GM19239 (cell line): Measurements from ENCODE around the gene BMP5.
A peak's percentile ranks its signal among the peaks of the same experiment; 100 is the strongest.

ENCODE experiments used
- DNase-seq: peaks from one replicate; pipeline ENCODE4 v3.0.0; 2011; ENCODE audit warnings: low spot score; ENCODE audit not compliant: insufficient read length
- FAIRE-seq: peaks from 2 replicates; lab custom pipeline; 2011; peaks lifted over from hg19 to GRCh38; lab: Jason Lieb, UNC

Gene BMP5

DNA sequence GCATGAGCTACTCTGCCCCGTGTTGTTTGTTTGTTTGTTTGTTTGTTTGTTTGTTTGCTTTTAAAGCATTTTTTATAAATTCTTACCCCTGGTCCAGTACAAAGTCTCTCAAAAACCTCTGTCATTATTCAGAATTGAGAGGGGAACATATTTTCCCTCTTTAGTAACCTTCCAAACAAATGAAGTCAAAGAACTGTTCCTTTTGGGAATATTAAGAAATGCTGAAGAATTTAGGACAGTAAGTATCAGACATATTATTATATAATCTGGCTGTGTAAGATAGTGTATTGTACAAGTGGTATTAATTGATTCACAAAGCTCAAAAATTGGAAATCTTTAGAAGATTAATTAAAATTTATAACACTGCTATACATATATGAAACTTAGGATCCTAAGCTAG is 54.7 kb downstream of the BMP5 start:
- FAIRE-seq, result no peak

DNA sequence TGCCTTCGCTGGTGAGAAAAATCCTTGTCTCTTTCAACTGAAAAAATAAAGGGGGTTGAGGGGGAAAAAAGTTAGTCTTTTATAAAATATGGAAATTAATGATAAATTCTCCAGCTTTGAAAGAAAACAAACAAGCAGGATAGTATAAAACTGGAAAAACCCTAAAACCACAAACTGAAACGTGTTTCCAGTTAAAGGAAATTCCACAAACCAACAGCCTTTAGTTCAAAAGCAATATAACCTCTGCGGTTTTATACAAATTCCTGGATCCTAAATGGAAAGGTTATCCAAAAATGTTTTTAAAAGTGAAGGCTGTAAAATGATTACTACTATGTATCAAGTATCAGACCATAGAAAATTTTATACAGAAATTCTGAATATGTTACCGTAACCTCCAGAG is 55.6 kb downstream of the BMP5 start:
- no peak for FAIRE-seq
- no peak for DNase-seq

More for the DNA sequence above, 54.7 kb downstream of the BMP5 start:
- no peak for DNase-seq

DNA sequence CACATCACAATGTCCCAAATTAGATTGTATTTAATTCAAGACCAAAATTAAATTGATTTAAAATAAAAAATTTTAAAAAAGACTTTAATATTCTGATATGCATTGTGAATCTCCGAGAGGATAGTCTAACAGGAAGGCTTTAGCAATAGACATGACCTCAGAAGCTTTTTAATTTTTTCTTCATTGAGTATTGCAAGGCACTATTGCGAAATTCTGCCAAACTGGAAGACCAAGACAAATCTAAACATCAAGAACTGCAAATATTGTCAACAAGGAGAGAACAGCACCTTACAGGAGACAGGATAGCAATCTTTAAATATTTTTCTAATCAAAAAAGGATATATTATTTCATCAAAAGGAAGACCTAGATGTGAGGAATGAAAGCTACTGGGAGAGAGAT is 56.9 kb downstream of the BMP5 start:
- FAIRE-seq (no peak), DNase-seq (no peak)

DNA sequence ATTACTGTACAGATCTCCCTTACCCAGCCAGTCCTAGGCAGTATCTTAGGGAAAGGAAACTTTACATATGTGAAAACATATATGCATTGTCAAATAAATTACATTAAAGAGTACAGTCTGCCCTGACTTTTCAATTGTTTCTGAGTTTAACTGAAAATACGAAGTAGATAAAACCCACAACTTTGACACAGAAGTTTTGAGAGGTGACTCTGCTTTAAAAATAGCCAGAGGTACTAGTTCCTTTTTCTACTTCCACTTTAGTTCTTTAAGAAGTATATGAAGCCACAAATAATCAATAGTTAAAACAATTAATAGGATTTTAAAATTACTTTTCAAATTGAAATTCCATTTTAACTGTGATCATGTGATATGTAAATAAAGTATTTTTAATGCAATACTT is 62.9 kb downstream of the BMP5 start:
- DNase-seq (no peak), FAIRE-seq (peak; percentile 33)

DNA sequence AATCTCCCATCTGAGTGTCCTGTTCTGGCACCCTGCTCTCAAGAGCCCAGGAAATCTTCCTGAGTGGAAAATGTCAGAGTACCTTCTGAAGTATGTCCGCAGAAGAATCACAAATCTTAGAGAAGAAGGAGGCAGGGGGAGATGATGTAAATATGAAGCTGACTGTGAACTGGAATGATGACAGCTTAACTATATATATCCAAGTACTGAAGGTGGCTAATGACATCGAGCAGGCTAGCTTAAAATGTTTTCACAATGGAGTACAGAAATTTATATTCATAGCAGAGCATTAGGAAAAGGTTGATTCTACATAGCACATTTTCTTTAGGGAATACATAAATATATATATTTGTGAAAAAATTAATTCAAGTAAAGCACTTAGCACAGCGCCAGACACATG is 64.3 kb downstream of the BMP5 start:
- FAIRE-seq (no peak), DNase-seq (no peak)

DNA sequence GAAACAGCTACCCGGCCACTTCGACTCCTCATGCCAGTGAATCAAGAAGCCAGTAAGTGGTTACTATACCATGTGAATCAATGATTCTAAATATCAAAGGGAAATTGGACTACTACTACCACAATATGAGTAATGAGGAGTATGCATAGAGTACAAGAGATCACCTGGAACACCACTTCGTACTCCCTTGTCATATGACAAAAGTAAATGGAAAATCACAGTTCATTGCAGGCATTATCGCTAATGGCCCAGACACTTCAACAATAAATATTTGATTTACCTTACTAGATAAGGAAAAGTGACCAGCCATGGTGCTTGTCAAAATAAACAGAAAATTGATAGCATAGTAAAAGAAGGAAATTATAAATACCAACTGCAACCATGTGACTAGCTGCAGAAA is 73.1 kb downstream of the BMP5 start:
- no peak for FAIRE-seq
- DNase-seq, result no peak

DNA sequence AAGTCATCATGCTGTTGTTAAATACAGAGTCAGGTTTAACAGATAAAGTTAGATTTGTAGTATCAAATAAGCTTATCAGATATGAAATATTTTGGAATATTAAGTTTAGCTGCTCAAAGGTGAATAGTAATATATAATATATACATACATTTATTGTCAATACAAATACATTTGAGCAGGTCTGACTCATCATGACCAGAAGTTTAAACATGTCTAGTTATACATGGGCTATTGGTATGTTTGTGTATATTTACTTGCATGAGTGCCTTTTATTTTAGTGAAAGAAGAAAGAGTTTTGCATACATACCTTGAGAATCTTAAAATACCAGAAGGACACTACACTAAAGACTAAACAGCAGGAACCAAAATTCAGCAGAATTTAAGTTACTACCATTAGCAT is 76.8 kb downstream of the BMP5 start:
- no peak for FAIRE-seq
- no peak for DNase-seq

DNA sequence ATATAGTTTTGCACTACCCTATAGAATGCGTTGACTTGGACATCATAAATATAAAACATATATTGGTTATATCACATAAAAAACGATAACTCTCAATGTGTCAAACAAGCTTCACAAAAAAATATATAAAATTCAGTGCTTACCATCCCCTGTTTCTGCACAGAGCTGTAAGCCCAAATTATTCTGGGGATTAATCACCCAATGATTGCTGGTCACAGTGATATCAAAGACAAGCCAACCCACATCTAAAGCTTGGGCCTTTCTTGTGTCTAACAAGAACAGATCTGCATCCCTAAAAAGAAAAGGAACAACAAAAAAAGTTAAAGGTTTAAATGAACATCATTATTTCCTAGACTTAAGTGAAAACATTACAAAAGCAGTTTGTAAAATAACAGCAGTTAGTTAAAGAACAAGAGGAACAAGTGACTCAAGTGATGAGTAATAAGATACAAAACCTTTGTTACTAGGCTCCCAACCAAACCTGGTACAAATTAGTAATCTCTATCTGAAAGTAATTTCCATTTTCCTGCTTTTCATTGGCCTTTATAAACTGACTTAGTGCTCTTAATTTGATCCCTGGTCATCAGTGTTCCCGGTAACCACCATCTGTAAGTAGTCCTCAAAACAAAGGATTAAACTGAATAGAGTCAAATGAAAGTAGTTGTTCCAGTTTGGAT is 81.1 kb downstream of the BMP5 start:
- DNase-seq (no peak), FAIRE-seq (no peak)

DNA sequence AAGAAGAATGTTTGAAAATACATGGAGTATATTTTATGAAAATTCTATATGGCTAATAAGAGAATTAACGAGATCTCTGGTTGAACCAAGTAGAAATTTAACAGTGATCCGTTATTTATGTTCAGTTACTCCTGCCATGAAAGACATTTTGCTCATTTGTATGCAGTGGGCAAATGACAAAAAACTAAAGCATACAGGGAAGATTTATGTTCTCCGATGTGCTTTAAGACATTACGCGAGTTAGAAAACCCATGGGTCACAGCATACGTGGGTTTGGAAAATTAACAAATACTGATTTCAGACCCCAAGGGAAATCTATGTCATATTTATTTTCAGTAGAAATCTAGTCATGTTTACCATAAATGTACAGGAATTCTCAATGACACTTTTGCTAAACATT is 90.1 kb downstream of the BMP5 start:
- no peak for DNase-seq
- FAIRE-seq, result no peak

DNA sequence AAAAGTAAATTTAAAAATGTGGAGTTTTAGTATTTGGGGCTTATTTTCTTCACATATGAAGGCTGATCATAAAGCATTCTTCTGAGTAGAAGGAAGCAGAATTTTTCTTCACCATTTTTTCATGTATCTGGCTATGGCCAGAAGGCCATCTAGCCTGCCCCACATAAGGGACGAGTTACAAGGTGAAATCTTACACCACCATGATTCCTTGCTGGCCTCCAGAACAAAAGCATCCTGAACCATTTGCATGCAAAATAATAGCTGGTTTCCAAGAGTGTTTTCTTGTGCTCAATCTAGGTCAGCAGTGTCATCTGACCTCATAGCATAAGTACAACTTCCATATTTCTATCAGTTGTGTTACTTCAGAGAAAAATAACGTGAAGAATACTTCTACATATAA is 93.1 kb downstream of the BMP5 start:
- no peak for DNase-seq
- no peak for FAIRE-seq

DNA sequence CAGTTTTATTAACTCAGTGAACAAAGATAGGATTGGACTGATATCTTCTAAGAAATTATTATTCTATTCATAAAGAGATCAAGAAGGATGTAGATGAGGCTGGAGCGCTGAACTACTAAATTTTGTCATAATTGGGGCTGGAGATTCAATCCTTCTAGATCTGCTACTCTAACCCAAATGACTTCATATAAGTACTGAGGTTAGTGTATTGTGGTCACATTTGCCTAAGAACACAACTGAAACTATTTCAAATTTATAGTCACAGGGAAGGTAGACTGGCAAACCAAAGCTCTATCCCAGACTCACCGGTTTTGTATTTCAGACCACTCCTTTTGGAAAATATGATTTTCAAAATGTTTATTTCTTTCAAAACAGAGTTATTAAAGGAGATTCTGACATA is 96.7 kb downstream of the BMP5 start:
- no peak for FAIRE-seq
- DNase-seq, result no peak

DNA sequence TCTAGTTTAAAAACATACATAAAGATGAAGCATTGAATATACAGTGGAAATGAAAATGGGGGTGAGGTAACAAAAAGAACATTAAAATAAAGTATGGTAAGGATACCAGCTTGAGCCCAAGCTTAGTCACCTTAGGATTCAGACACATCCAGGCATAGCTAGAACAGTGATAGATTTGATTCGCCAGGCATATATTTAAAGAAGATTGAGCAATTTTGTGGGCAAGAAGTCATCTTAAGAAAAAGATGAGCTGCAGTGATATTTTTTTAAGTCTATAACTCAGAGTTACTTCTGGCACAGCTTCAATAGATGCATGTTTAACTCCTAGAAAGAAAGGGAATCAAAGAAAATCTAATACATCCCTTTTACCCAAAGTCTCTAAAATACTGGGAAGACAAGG is 97.9 kb downstream of the BMP5 start:
- FAIRE-seq, result no peak
- no peak for DNase-seq

DNA sequence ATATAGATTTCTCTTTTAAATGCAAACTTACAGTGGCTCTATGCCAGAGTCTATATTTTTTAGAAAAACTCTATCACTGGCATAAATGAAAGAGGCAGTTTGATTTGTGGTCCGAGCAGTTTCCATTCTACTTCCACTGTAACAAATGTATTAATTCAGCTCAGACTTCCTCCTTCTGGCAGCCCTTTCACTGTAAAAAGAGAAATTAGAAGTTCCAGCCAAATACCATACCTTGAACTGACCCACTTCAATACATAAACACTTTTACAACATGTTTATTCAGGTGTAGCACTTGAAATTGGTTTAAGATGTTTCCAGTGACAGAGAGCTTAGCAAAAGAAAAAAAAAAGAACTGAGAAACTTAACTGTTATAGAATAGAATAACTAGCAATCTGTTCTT is 99.3 kb downstream of the BMP5 start:
- DNase-seq (no peak), FAIRE-seq (no peak)

DNA sequence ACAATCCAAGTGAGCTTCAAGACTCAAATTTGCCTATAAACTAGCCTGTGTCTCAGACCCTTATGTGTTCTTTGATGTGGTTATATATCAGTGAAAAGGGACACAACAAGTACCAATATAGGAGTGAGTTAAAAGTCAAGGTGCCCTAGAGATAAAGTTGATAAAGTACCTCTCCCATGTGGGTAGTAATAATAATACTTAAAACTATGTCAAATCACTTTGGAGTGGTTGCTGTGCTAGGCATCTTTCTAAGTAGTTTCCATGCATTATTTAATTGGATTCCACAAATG is 100.4 kb downstream of the BMP5 start:
- no peak for FAIRE-seq
- no peak for DNase-seq

DNA sequence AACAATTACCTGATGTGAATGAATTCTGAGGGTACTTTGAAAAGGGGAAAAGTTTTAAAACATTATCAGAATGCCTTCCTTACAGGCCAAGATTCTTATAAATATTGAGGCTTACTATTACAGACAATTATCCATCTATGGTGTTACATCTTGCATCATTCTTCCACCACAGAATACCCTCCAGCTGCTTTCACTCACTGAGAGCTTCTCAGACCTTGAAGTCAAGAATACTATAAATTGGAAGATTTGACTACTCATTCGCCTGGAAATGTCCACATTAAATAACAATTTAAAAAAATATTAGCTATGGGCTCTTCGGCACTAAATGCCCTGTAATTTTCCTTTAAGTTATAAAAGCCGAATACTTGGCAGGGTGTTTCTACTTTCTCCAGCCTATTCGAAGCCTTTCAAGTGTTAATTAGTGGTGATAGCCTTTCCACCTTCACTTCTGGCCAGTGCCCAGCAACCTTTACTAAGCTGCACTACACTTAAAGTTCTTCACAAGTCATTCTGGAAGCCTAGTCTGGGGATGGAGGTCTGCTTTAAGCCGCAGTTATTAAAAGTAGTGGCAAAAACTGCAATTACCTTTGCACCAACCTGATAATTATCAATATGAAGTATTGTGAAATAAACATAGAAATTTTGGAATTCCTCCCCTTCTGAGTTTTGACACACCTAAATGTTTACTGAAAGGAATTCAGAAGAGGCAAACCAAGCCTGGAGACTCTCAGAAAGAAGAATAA is 100.9 kb downstream of the BMP5 start:
- DNase-seq (no peak), FAIRE-seq (no peak)

DNA sequence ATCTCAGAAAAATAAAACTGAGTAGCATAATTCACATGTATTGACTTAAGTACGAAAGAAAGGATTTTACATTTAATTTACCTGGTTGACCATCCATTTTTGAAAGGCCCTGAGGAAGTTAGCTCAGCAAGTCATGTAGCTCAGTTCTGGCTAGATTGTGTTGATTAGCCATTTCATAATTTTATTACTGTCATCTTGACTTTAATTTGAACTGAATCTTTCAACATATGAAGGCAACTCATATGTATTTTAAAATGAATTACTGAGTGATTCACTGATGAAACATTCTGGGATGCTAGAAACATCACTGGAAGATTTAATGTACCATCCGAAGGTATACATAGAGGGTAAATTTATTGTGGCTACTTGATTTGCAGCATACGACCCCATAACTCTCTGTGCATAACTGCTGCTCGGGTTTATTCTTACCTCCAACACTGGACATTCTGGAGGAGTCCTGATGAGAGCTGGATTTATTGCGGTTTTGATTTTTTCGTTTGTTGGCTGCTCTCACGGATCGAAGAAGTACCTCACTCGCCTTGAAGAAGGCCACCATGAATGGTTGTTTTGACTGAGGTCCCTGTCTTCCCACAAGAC is 101.7 kb downstream of the BMP5 start:
- FAIRE-seq (no peak), DNase-seq (no peak)

DNA sequence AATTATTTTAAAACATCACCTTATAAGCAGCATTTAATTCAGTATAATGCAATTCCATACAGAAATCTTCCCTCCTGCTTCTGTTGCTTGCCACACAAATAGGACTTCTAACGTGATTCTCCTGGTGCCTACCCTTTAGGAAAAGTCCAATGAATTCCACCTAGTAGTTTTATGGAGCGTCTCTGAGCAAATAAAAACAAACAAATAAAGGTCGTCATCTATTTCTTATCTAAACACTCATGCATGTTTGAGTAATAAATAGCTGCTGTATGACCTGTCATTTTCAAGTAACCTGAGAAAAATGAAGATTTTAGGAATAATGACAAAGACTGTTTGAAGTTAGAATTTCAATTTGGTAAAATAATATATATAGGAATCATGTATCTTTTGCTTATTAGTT is 102.7 kb downstream of the BMP5 start:
- FAIRE-seq, result no peak

DNA sequence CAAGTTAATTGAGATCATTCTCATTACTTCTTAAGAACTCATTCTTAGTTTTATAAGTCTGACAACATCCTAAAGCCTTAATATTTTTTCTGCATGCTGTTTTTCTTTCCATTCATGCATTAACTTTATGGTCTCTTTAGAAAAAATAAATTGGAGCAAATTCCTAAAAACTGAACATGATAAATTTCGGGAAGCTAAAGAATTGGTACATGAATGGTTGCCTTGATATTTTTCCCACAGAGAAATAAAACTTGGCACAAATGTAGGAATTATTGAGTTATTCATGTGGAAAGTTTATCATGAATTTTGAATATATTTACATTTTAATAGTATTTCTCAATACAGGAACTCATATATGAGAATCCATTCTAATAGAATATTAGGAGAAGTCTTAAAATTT is 115.9 kb downstream of the BMP5 start:
- DNase-seq, result no peak
- FAIRE-seq, result no peak

More for the DNA sequence above, 102.7 kb downstream of the BMP5 start:
- DNase-seq, result no peak

DNA sequence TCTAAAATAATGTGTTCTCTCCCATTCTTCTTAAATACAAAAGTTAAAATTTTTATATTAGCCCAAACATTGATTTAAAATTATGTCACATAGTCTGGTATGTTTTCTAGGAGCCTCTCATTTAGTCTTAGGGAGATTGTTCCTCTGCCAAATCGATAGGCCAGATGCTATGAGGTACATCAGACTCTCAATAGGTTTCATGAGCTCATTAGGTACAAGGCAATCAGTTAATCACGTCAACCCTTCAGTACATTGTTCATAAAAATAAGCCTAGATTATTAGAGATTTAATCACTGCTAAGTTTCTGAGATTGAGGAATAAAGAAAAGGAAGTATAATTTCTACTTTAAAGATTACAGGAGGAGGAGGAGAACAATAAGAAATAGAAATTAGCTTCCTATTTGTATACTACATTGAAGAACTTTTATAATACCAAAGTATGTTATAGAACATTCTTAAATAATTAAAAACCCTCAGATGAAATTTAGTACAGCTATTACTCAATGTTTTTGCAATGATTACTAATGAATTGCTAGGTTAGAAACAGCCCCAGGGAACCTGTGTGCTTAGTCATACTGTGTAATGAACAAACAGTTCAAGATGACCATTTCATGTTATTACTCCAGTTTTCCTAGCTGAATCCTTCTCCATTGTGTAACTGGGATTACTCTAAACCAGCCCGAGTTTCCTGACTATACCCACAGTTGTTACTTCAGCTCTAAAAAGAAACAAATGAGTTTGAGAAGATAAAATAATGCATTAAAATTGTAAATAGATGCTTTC is 117.0 kb downstream of the BMP5 start:
- FAIRE-seq (no peak), DNase-seq (no peak)

DNA sequence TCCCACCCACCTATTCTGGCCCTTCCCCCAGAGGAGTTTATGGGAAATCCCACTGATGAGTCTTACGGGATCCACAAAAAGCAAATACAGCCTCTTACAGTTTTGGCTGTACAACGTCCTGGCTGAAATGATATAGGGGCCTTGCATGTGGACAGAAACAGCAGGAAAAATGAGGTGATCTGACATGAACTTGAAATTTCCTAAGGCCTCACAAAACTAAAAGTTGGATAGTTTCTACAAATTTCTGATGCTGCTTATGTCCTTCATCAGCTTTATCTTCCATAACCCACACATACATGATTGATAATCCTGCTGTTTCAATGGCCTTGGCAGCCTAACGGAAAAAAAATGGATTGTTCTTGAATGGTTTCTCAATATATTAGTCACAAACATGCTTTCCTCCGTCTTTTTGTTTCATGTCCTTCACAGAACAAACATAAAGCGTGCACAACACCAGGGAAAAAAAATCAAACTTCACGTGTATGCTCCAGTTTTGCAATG is 118.8 kb downstream of the BMP5 start:
- FAIRE-seq, result no peak
- no peak for DNase-seq

DNA sequence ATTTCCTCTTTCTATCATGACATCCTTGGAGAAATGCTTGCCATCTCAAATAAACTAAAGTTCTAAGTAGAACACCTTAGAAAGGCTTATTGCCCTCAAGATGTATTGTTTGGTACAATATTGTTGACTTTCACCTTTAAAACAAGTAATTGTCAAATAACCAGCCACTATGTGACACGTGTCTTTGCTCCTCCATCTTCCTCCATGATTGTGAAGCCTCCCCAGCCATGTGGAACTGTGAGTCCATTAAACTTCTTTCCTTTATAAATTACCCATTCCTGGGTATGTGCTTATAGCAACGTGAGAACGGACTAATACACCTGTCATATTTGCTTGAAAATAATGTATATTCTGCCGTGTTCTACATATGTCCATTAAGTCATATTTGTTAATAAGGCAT is 126.5 kb downstream of the BMP5 start:
- FAIRE-seq (no peak), DNase-seq (no peak)
